ENCODE results near the gene CFAP100. TPM values are rescaled to one million over a fixed set of nuclear protein-coding genes. Genes with fewer than 3 reads are reported as not detected.

CFAP100 gene
- total and polyA plus RNA-seq, 2 donors: 0.11 TPM; not detected in 1

DNA sequence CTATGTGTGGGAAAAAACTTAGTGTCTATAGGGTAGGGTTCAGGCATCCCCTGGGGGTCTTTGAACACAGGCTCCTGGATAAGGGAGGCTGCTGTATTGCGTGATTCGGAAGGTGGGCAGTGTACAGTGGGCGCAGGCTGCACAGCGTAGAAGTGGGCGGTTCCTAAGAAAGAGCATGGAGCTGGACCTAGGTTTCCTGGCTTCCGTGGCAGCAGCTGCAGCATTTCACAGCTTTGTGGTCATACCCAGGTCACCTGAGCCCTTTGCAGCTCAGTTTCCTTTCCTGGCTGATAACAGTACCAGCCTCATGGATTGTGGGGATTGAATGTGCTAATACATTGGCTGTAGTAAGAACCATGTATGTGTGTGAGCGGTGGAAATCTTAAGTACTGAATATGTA is 22.2 kb downstream of the CFAP100 start:
- WGBS: 89% methylated on average over 7 of the region's 7 CpGs
- no peaks in the 10 kb centered on the region for H3K9me3 ChIP-seq (ENCODE audit: control insufficient read depth in 2 of 2, insufficient read depth in 1 of 2, low read length in 1 of 2)
- H3K4me3 ChIP-seq (ENCODE audit: low read length in 2 of 2): no peak overlapping the region
- DNase-seq (ENCODE audit: low read depth in 6 of 9, low spot score in 9 of 9): no peak
- peaks cover 0 to 41% of the 10 kb centered on the region in 2 donors for H3K27me3 ChIP-seq (ENCODE audit: control insufficient read depth in 2 of 2, insufficient read depth in 1 of 2, low read length in 1 of 2)
- H3K4me1 ChIP-seq (ENCODE audit: control insufficient read depth in 2 of 2, insufficient read depth in 2 of 2, low read length in 2 of 2): no peaks in the 10 kb centered on the region
- no peaks in the 10 kb centered on the region for H3K36me3 ChIP-seq (ENCODE audit: control insufficient read depth in 2 of 2, insufficient read depth in 2 of 2, low read length in 1 of 2)
- no peak overlapping the region for H3K27ac ChIP-seq (ENCODE audit: low read depth in 1 of 2, low read length in 1 of 2)

DNA sequence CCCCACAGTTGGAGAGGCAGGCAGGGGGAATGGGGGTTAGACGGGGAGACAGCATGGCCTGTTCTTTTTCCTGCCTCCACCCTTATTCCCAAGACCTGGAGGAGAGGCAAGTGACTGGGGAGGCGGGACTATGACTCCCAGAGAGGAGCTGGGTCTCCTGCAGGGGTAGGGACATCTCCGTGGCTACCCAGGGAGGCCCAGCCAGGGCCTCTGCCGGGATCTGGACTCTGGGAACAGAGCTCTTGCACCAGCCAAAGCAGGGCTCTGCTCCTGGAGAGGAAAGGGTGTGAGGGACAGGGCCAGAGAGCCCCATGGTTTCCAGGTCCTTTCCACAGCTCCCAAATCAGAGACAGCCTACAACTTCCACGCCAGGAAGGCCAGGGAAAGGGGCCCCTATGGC is 22.8 kb downstream of the CFAP100 start:
- Histone ChIP-seq H3K4me1 (ENCODE audit: control insufficient read depth in 2 of 2, insufficient read depth in 2 of 2, low read length in 2 of 2) (no peaks in the 10 kb centered on the region), H3K9me3 (ENCODE audit: control insufficient read depth in 2 of 2, insufficient read depth in 1 of 2, low read length in 1 of 2) (no peaks in the 10 kb centered on the region), H3K36me3 (ENCODE audit: control insufficient read depth in 2 of 2, insufficient read depth in 2 of 2, low read length in 1 of 2) (no peaks in the 10 kb centered on the region), H3K27me3 (ENCODE audit: control insufficient read depth in 2 of 2, insufficient read depth in 1 of 2, low read length in 1 of 2) (peaks cover 0 to 41% of the 10 kb centered on the region in 2 donors), H3K4me3 (ENCODE audit: low read length in 2 of 2) (no peak overlapping the region), H3K27ac (ENCODE audit: low read depth in 1 of 2, low read length in 1 of 2) (no peak overlapping the region)
- no peak for DNase-seq (ENCODE audit: low read depth in 6 of 9, low spot score in 9 of 9)
- WGBS: 79% methylated on average over 5 of the region's 5 CpGs

DNA sequence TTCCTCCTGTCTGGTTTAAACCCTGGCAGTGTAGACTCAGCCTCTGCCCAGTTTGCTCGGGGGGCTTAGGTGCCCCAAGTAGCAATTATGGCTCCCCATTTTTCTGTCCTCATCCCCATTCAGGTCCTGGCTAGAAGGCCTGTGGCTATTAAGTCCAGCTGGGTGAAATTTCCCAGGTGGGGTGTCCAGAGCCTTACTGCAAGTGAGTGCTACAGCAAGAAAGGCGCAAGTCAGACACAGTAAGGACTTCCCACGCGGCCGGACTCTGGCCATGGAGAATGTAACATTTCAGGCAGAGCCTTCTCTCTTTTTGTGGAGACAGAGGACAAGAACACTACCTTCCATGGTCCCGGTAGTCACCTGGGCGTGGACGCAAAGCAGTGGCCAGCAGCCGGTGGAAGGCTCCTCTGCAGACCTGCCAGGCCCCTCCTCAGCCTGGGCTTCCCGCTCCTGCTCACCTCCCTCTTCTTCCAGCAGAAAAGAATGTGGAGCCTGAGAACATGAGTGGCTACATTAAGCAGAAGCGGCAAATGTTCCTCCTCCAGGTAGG is 23.3 kb downstream of the CFAP100 start:
- H3K27me3 ChIP-seq (ENCODE audit: control insufficient read depth in 2 of 2, insufficient read depth in 1 of 2, low read length in 1 of 2): peaks cover 0 to 37% of the 10 kb centered on the region in 2 donors
- DNase-seq (ENCODE audit: low read depth in 6 of 9, low spot score in 9 of 9): no peak
- H3K27ac ChIP-seq (ENCODE audit: low read depth in 1 of 2, low read length in 1 of 2): no peak overlapping the region
- no peak overlapping the region for H3K4me3 ChIP-seq (ENCODE audit: low read length in 2 of 2)
- no peaks in the 10 kb centered on the region for H3K36me3 ChIP-seq (ENCODE audit: control insufficient read depth in 2 of 2, insufficient read depth in 2 of 2, low read length in 1 of 2)
- WGBS: 90% methylated on average over 11 of the region's 11 CpGs
- H3K9me3 ChIP-seq (ENCODE audit: control insufficient read depth in 2 of 2, insufficient read depth in 1 of 2, low read length in 1 of 2): no peaks in the 10 kb centered on the region
- H3K4me1 ChIP-seq (ENCODE audit: control insufficient read depth in 2 of 2, insufficient read depth in 2 of 2, low read length in 2 of 2): no peaks in the 10 kb centered on the region

DNA sequence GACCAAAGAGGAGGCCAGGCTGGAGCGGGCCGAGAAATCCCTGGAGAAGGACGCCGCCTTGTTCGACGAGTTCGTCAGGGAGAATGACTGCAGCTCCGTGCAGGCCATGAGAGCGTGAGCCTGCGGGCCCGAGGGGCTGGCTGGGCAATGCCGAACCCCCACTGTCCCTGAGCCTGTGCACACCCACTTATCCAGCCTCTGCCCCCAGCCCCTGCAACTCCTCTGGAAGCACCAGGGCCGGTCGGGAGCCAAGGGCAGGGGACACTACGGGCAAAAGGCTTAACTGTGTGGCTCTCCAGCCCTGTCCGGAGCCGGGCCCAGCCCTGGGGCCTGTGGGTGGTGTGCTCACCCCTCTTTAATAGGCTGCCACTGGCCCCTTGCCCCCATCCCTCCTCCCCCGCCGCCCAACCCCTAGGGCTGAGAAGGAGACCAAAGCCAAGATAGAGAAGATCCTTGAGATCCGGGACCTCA is 24.0 kb downstream of the CFAP100 start:
- Histone ChIP-seq H3K4me3 (ENCODE audit: low read length in 2 of 2) (no peak overlapping the region), H3K9me3 (ENCODE audit: control insufficient read depth in 2 of 2, insufficient read depth in 1 of 2, low read length in 1 of 2) (no peaks in the 10 kb centered on the region), H3K36me3 (ENCODE audit: control insufficient read depth in 2 of 2, insufficient read depth in 2 of 2, low read length in 1 of 2) (no peaks in the 10 kb centered on the region), H3K4me1 (ENCODE audit: control insufficient read depth in 2 of 2, insufficient read depth in 2 of 2, low read length in 2 of 2) (no peaks in the 10 kb centered on the region), H3K27ac (ENCODE audit: low read depth in 1 of 2, low read length in 1 of 2) (no peak overlapping the region), H3K27me3 (ENCODE audit: control insufficient read depth in 2 of 2, insufficient read depth in 1 of 2, low read length in 1 of 2) (peaks cover 0 to 33% of the 10 kb centered on the region in 2 donors)
- no peak for DNase-seq (ENCODE audit: low read depth in 6 of 9, low spot score in 9 of 9)
- WGBS: 91% methylated on average over 20 of the region's 20 CpGs

DNA sequence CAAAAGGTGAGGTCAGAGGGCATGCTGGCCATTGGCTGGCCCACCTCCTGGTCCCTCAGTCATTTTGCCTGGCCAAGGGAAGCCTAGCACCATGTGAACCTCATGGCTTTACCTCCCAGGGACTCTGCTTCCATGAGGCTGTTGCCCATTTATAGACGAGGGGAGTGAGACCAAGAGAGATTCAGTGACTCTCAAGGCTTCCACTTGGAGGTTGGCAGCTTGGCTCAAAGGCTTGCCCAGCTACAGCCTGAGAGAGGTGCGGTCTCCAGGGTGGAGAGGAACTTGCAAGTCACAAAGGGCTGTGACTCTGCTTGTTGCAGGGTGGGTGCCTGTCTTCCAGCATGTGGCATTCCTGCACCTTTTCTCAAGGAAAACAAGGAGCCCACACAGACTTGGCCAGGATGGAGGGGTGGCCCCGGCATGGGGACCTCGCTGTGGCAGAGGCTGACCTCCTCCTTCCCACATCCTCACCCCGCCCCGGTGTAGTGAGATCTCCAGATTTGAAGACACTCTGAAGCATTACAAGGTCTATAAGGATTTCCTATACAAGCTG is 24.5 kb downstream of the CFAP100 start:
- H3K9me3 ChIP-seq (ENCODE audit: control insufficient read depth in 2 of 2, insufficient read depth in 1 of 2, low read length in 1 of 2): no peaks in the 10 kb centered on the region
- H3K36me3 ChIP-seq (ENCODE audit: control insufficient read depth in 2 of 2, insufficient read depth in 2 of 2, low read length in 1 of 2): no peaks in the 10 kb centered on the region
- peaks cover 0 to 33% of the 10 kb centered on the region in 2 donors for H3K27me3 ChIP-seq (ENCODE audit: control insufficient read depth in 2 of 2, insufficient read depth in 1 of 2, low read length in 1 of 2)
- H3K4me3 ChIP-seq (ENCODE audit: low read length in 2 of 2): no peak overlapping the region
- no peaks in the 10 kb centered on the region for H3K4me1 ChIP-seq (ENCODE audit: control insufficient read depth in 2 of 2, insufficient read depth in 2 of 2, low read length in 2 of 2)
- 86% methylated on average over 6 of the region's 6 CpGs for WGBS
- no peak overlapping the region for H3K27ac ChIP-seq (ENCODE audit: low read depth in 1 of 2, low read length in 1 of 2)
- no peak for DNase-seq (ENCODE audit: low read depth in 6 of 9, low spot score in 9 of 9)

DNA sequence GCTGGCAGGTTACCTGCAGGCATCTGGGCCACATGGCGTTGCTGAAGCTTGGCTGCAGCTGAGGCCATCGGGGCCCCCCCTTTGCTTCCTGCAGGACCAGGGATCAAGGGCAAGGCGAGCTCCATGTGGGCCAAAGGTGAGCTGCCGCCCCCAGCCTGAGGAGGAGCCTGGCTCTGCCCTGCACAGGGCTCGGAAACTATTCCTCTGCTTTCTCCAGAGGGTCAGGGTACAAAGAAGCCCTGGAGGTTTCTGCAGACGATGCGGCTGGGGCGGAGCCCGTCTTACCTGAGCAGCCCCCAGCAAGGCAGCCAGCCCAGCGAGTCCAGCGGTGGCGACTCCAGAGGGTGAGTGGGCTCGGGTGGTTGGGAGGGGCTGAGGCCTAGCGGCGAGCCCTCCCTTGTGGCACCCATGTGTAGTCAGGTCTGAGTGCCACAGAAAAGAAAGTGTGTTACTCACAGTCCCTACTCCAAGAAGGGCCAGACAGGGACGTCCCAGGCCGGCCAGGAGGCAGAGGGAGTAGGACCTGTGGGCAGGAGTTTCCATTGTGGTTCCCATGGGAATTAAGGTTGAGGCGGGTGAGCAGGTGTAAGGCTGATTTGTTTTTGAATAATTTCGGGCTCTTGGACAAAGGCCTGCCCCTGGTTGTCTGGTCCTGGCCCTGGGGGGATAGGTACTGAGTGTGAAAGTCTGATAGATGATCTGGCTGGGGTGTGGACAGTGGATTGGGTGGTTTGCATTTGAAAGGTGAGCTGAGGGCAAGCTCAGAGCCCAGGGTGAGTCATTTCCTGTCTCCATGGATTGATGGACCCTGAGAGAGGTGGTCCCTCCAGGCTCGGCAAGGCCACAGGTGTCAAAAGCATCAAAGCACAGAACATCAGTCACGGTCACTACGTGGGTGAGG is 25.4 kb downstream of the CFAP100 start:
- Histone ChIP-seq H3K4me3 (ENCODE audit: low read length in 2 of 2) (no peak overlapping the region), H3K27ac (ENCODE audit: low read depth in 1 of 2, low read length in 1 of 2) (no peak overlapping the region), H3K36me3 (ENCODE audit: control insufficient read depth in 2 of 2, insufficient read depth in 2 of 2, low read length in 1 of 2) (no peaks in the 10 kb centered on the region), H3K9me3 (ENCODE audit: control insufficient read depth in 2 of 2, insufficient read depth in 1 of 2, low read length in 1 of 2) (no peaks in the 10 kb centered on the region), H3K27me3 (ENCODE audit: control insufficient read depth in 2 of 2, insufficient read depth in 1 of 2, low read length in 1 of 2) (peaks cover 0 to 29% of the 10 kb centered on the region in 2 donors), H3K4me1 (ENCODE audit: control insufficient read depth in 2 of 2, insufficient read depth in 2 of 2, low read length in 2 of 2) (no peaks in the 10 kb centered on the region)
- 90% methylated on average over 22 of the region's 22 CpGs for WGBS
- DNase-seq (ENCODE audit: low read depth in 6 of 9, low spot score in 9 of 9): no peak

DNA sequence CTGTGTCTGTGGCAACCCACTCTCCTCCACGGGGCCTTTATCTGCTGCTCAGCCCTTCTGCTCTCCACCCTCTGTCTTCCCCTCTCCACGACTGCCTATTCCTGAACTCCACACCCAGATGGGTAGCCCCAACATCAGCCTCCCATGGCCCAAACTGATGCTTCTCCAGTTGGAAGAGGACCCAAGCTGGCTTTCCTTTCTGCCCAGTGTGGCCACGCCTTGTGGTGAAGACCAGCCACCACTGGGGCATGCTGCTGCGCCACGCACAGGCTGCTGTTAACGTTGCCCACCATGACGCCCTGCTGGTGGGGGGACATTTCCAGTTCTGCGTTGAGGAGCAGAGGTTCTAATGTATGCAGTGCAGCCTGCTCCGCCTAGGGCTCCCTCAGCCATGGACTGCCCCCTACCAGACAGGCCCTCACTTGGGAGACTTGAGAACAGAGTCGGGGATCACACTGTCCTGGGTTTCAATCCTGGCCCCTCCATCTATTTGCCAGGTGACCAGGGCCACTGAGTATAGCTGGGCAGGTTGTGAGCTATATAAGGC is 26.9 kb downstream of the CFAP100 start:
- Histone ChIP-seq H3K9me3 (ENCODE audit: control insufficient read depth in 2 of 2, insufficient read depth in 1 of 2, low read length in 1 of 2) (peaks cover 0 to 7% of the 10 kb centered on the region in 2 donors), H3K4me3 (ENCODE audit: low read length in 2 of 2) (no peak overlapping the region), H3K36me3 (ENCODE audit: control insufficient read depth in 2 of 2, insufficient read depth in 2 of 2, low read length in 1 of 2) (no peaks in the 10 kb centered on the region), H3K4me1 (ENCODE audit: control insufficient read depth in 2 of 2, insufficient read depth in 2 of 2, low read length in 2 of 2) (no peaks in the 10 kb centered on the region), H3K27ac (ENCODE audit: low read depth in 1 of 2, low read length in 1 of 2) (no peak overlapping the region), H3K27me3 (ENCODE audit: control insufficient read depth in 2 of 2, insufficient read depth in 1 of 2, low read length in 1 of 2) (peaks cover 0 to 16% of the 10 kb centered on the region in 2 donors)
- no peak for DNase-seq (ENCODE audit: low read depth in 6 of 9, low spot score in 9 of 9)
- 89% methylated on average over 10 of the region's 10 CpGs for WGBS

DNA sequence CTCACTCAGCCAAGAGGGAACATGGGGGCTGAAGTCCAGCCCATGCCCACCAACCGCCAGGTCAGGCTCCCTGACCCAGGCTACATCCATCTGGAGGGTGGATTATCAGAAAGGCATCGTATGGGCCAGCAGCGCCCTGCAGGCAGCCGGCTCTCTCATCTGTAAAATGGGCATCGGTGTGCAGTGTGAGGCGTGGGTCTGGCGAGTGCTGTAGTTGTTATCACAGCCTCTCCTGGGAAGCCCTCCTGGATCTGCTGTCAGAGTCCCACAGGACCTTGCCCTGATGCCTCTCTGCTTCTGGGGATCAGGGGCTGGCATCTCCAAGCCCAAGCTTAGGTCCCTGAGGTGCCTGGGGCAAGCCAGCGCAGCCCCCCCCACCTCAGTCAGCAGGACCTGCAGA is 27.4 kb downstream of the CFAP100 start:
- H3K36me3 ChIP-seq (ENCODE audit: control insufficient read depth in 2 of 2, insufficient read depth in 2 of 2, low read length in 1 of 2): no peaks in the 10 kb centered on the region
- H3K4me3 ChIP-seq (ENCODE audit: low read length in 2 of 2): no peak overlapping the region
- no peak overlapping the region for H3K27ac ChIP-seq (ENCODE audit: low read depth in 1 of 2, low read length in 1 of 2)
- peaks cover 0 to 11% of the 10 kb centered on the region in 2 donors for H3K27me3 ChIP-seq (ENCODE audit: control insufficient read depth in 2 of 2, insufficient read depth in 1 of 2, low read length in 1 of 2)
- DNase-seq (ENCODE audit: low read depth in 6 of 9, low spot score in 9 of 9): no peak
- H3K4me1 ChIP-seq (ENCODE audit: control insufficient read depth in 2 of 2, insufficient read depth in 2 of 2, low read length in 2 of 2): no peaks in the 10 kb centered on the region
- WGBS: 97% methylated on average over 8 of the region's 8 CpGs
- H3K9me3 ChIP-seq (ENCODE audit: control insufficient read depth in 2 of 2, insufficient read depth in 1 of 2, low read length in 1 of 2): peaks cover 0 to 7% of the 10 kb centered on the region in 2 donors

DNA sequence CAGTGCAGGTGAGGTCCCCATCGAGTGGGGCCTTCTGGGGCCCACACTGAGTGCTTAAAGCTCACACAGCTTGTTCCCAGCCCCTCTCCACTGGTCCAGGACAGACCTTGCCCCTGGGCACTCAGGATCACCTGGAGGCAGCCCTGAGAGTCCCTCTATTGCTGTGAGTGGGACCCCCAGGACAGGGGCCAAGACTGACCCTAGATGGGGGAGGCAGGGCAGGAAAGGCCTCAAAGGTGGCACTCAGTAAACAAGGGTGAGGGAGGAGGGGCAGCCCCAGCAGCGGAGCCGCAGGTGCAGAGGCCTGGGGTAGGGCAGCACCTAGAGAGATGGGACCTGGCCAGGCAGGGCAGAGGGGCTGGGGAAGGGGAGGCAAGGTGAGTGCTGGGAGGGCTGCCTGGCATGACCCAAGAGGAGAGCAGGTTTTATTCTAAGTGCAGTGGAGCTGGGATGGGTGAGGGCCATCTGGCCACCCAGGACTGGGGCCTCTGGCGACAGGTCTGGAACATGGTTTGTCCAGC is 27.9 kb downstream of the CFAP100 start:
- H3K27me3 ChIP-seq (ENCODE audit: control insufficient read depth in 2 of 2, insufficient read depth in 1 of 2, low read length in 1 of 2): peaks cover 0 to 6% of the 10 kb centered on the region in 2 donors
- H3K27ac ChIP-seq (ENCODE audit: low read depth in 1 of 2, low read length in 1 of 2): no peak overlapping the region
- H3K4me3 ChIP-seq (ENCODE audit: low read length in 2 of 2): no peak overlapping the region
- WGBS: 90% methylated on average over 4 of the region's 4 CpGs
- no peaks in the 10 kb centered on the region for H3K36me3 ChIP-seq (ENCODE audit: control insufficient read depth in 2 of 2, insufficient read depth in 2 of 2, low read length in 1 of 2)
- H3K9me3 ChIP-seq (ENCODE audit: control insufficient read depth in 2 of 2, insufficient read depth in 1 of 2, low read length in 1 of 2): peaks cover 0 to 7% of the 10 kb centered on the region in 2 donors
- no peaks in the 10 kb centered on the region for H3K4me1 ChIP-seq (ENCODE audit: control insufficient read depth in 2 of 2, insufficient read depth in 2 of 2, low read length in 2 of 2)
- no peak for DNase-seq (ENCODE audit: low read depth in 6 of 9, low spot score in 9 of 9)

All from thymus (tissue), 11 donors.